Measurements from ENCODE around the gene DLG2.
"Not testable (repeated sequence)": the region's sequence is repeated elsewhere in the genome, so short reads cannot be mapped to it uniquely, and the experiment has no call there.

DLG2 gene

GRCh38 chr11:85627998-85628770, 1.0 kb upstream of the DLG2 start, which contains the start of gene TMEM126B:
TSS of gene TMEM126B (plus strand) at chr11:85628593. CDS start at chr11:85628608, 15 bp downstream.
- no peak for TF ChIP-seq CTCF (IDR thresholded peaks at IDR 0.05; ENCODE audit: low read depth, low read length)
- DNase-seq (ENCODE audit: extremely low read depth, low read depth) = peak; percentile 85

- TF ChIP-seq CTCF (IDR thresholded peaks at IDR 0.05; ENCODE audit: low read depth, low read length) = no peak
- no peak for DNase-seq (ENCODE audit: extremely low read depth, low read depth)
These were observed 648 bp downstream of the DLG2 start for GRCh38 chr11:85626496-85626895.

- TF ChIP-seq CTCF (IDR thresholded peaks at IDR 0.05; ENCODE audit: low read depth, low read length) = no peak
- DNase-seq (ENCODE audit: extremely low read depth, low read depth) = no peak
These were observed 6.9 kb downstream of the DLG2 start for GRCh38 chr11:85620256-85620655.

- no peak for DNase-seq (ENCODE audit: extremely low read depth, low read depth)
- no peak for TF ChIP-seq CTCF (IDR thresholded peaks at IDR 0.05; ENCODE audit: low read depth, low read length)
These were observed 7.6 kb downstream of the DLG2 start for GRCh38 chr11:85619499-85619898.

GRCh38 chr11:85611643-85612042, 15.5 kb downstream of the DLG2 start:
- not testable (repeated sequence) for DNase-seq (ENCODE audit: extremely low read depth, low read depth)

GRCh38 chr11:85609286-85609685, 17.9 kb downstream of the DLG2 start:
- DNase-seq (ENCODE audit: extremely low read depth, low read depth) = not testable (repeated sequence)

- not testable (repeated sequence) for DNase-seq (ENCODE audit: extremely low read depth, low read depth)
These were observed 18.5 kb downstream of the DLG2 start for GRCh38 chr11:85608621-85609020.

GRCh38 chr11:85606237-85606636, 20.9 kb downstream of the DLG2 start:
- DNase-seq (ENCODE audit: extremely low read depth, low read depth) = not testable (repeated sequence)

- DNase-seq (ENCODE audit: extremely low read depth, low read depth) = no peak
These were observed 23.9 kb downstream of the DLG2 start for GRCh38 chr11:85603220-85603619.

More at GRCh38 chr11:85603220-85603619, 23.9 kb downstream of the DLG2 start:
- no peak for TF ChIP-seq CTCF (IDR thresholded peaks at IDR 0.05; ENCODE audit: low read depth, low read length)
